ENCODE data around the gene LRSAM1.
"Not testable (repeated sequence)": the region's sequence is repeated elsewhere in the genome, so short reads cannot be mapped to it uniquely, and the experiment has no call there.

The LRSAM1 gene

GRCh38 chr9:127463382-127463781 lies 12.1 kb downstream of the LRSAM1 start:
- no peak for DNase-seq

GRCh38 chr9:127463911-127464310 lies 12.6 kb downstream of the LRSAM1 start:
- DNase-seq, result no peak

- not testable (repeated sequence) for DNase-seq
Observed at GRCh38 chr9:127466407-127466917, 15.2 kb downstream of the LRSAM1 start.

- DNase-seq, result no peak
Observed at GRCh38 chr9:127467621-127468020, 16.3 kb downstream of the LRSAM1 start.

GRCh38 chr9:127470662-127471061 lies 19.4 kb downstream of the LRSAM1 start:
- no peak for DNase-seq

- no peak for DNase-seq
Observed at GRCh38 chr9:127473501-127473900, 22.2 kb downstream of the LRSAM1 start.

- DNase-seq, result no peak
Observed at GRCh38 chr9:127473932-127474331, 22.6 kb downstream of the LRSAM1 start.

- DNase-seq, result no peak
Observed at GRCh38 chr9:127474592-127474991, 23.3 kb downstream of the LRSAM1 start.

- no peak for DNase-seq
Observed at GRCh38 chr9:127479507-127480081, 28.3 kb downstream of the LRSAM1 start.

- DNase-seq, result no peak
Observed at GRCh38 chr9:127482662-127483061, 31.4 kb downstream of the LRSAM1 start.

GRCh38 chr9:127485995-127486394 lies 34.7 kb downstream of the LRSAM1 start:
- DNase-seq, result no peak

- DNase-seq, result no peak
Observed at GRCh38 chr9:127488946-127489345, 37.6 kb downstream of the LRSAM1 start.

GRCh38 chr9:127489471-127490115 lies 38.3 kb downstream of the LRSAM1 start:
- no peak for DNase-seq

GRCh38 chr9:127490535-127491230 lies 39.4 kb downstream of the LRSAM1 start:
- DNase-seq, result no peak

- no peak for DNase-seq
Observed at GRCh38 chr9:127491516-127491915, 40.2 kb downstream of the LRSAM1 start.

GRCh38 chr9:127492616-127493015 lies 41.3 kb downstream of the LRSAM1 start:
- no peak for DNase-seq

GRCh38 chr9:127493592-127494303 lies 42.4 kb downstream of the LRSAM1 start:
- no peak for DNase-seq

GRCh38 chr9:127494304-127494702 lies 43.0 kb downstream of the LRSAM1 start:
- DNase-seq, result no peak

GRCh38 chr9:127495884-127496555 lies 44.7 kb downstream of the LRSAM1 start:
- DNase-seq, result no peak

- no peak for DNase-seq
Observed at GRCh38 chr9:127496974-127497373, 45.7 kb downstream of the LRSAM1 start.

- no peak for DNase-seq
Observed at GRCh38 chr9:127497656-127498290, 46.5 kb downstream of the LRSAM1 start.

- no peak for DNase-seq
Observed at GRCh38 chr9:127498298-127498697, 47.0 kb downstream of the LRSAM1 start.
